Hepatocyte (in vitro differentiated cells): ENCODE data around the gene PTPRR. TPM values are rescaled to one million over a fixed set of nuclear protein-coding genes. Genes with fewer than 3 reads are reported as not detected.

Source experiments
- DNase-seq: peaks from one replicate; pipeline ENCODE4 v3.0.0-alpha.2; 2016; ENCODE audit warnings: low spot score
- H2AFZ ChIP-seq: fragments of 200-600 bp; sonication (generic); 2 replicates; pipeline ENCODE4 v1.6.0; 2016; ENCODE audit warnings: antibody characterized with exemption, mild to moderate bottlenecking
- H3K27ac ChIP-seq: fragments of 200-600 bp; sonication (generic); 2 replicates; pipeline ENCODE4 v1.5.1; 2016; ENCODE audit warnings: mild to moderate bottlenecking
- H3K27me3 ChIP-seq: fragments of 200-600 bp; sonication (generic); 2 replicates; pipeline ENCODE4 v1.6.1; 2016
- H3K36me3 ChIP-seq: fragments of 200-600 bp; sonication (generic); replicated peaks from 2 replicates; pipeline ENCODE4 v1.5.1; 2016; ENCODE audit warnings: low read depth; ENCODE audit not compliant: insufficient read depth
- H3K4me1 ChIP-seq: fragments of 200-600 bp; sonication (generic); 2 replicates; pipeline ENCODE4 v1.5.1; 2016; ENCODE audit warnings: mild to moderate bottlenecking, moderate library complexity; ENCODE audit not compliant: insufficient read depth
- H3K4me2 ChIP-seq: fragments of 200-600 bp; sonication (generic); 2 replicates; pipeline ENCODE4 v1.6.0; 2016
- H3K4me3 ChIP-seq: fragments of 200-600 bp; sonication (generic); 2 replicates; pipeline ENCODE4 v1.5.1; 2016; ENCODE audit warnings: mild to moderate bottlenecking
- H3K79me2 ChIP-seq: fragments of 200-600 bp; sonication (generic); 2 replicates; pipeline ENCODE4 v1.6.0; 2017; ENCODE audit warnings: mild to moderate bottlenecking
- H3K9me2 ChIP-seq: fragments of 200-600 bp; sonication (generic); replicated peaks from 2 replicates; pipeline ENCODE4 v1.6.0; 2017; ENCODE audit warnings: mild to moderate bottlenecking; ENCODE audit not compliant: insufficient read depth
- H3K9me3 ChIP-seq: fragments of 200-600 bp; sonication (generic); 2 replicates; pipeline ENCODE4 v1.5.1; 2016; ENCODE audit warnings: low read depth, mild to moderate bottlenecking
- H4K20me1 ChIP-seq: fragments of 200-600 bp; sonication (generic); 2 replicates; pipeline ENCODE4 v1.6.0; 2016; ENCODE audit warnings: mild to moderate bottlenecking; ENCODE audit not compliant: insufficient read depth, poor library complexity, severe bottlenecking
- CTCF ChIP-seq: fragments of 200-600 bp; sonication (generic); IDR thresholded peaks from 2 replicates; pipeline ENCODE4 v1.5.1; 2016; ENCODE audit warnings: antibody characterized with exemption, mild to moderate bottlenecking; ENCODE audit not compliant: poor library complexity
- EZH2 ChIP-seq: fragments of 200-600 bp; sonication (generic); IDR thresholded peaks from 2 replicates; pipeline ENCODE4 v1.6.1; 2016; ENCODE audit warnings: antibody characterized with exemption, mild to moderate bottlenecking, borderline replicate concordance
- EZH2phosphoT487 ChIP-seq: fragments of 200-600 bp; sonication (generic); IDR thresholded peaks from one replicate; pipeline ENCODE4 v1.6.1; 2018; ENCODE audit warnings: antibody characterized with exemption, mild to moderate bottlenecking, low read depth, moderate library complexity; ENCODE audit not compliant: unreplicated experiment, severe bottlenecking
- WGBS: methylation state at CpG from one replicate; pipeline ENCODE4 v1.1.6; 2016; ENCODE audit warnings: low lambda C conversion rate; ENCODE audit errors: missing lambda C conversion rate; 5-methylcytosine and 5-hydroxymethylcytosine counted together
- polyA plus RNA-seq: library from polyadenylated mRNA; unstranded; fragments of >200 nt; fragmentation: Nextera tagmentation; extraction: Ambion mirVana; gene quantifications from 2 replicates; pipeline ENCODE4 v1.2.1, GENCODE V29; 2016
- total RNA-seq: library from RNA; depleted of rRNA; stranded (reverse); fragments of >200 nt; gene quantifications from 2 replicates; pipeline ENCODE4 v1.2.3, GENCODE V29; 2014

The PTPRR gene
- total and polyA plus RNA-seq, 2 experiments from 2014 or later, result 1.9 to 4.8 TPM

- TF ChIP-seq EZH2 (no peak), EZH2phosphoT487 (no peak), CTCF (no peak)
- H3K4me2 ChIP-seq, result no peak overlapping the region
- WGBS, result 95% methylated on average over 4 of the region's 4 CpGs
Measured at GRCh38 chr12:70795608-70796007, 124.9 kb downstream of the PTPRR start.

GRCh38 chr12:70794131-70794530 is 126.4 kb downstream of the PTPRR start:
- no peaks in the 10 kb centered on the region for H3K79me2 ChIP-seq
- no peak for DNase-seq
- H4K20me1 ChIP-seq, result no peaks in the 10 kb centered on the region
- no peaks in the 10 kb centered on the region for H3K36me3 ChIP-seq
- H2AFZ ChIP-seq, result no peak overlapping the region
- H3K9me2 ChIP-seq, result no peaks in the 10 kb centered on the region
- TF ChIP-seq CTCF (no peak), EZH2phosphoT487 (no peak)
- H3K27me3 ChIP-seq, result no peaks in the 10 kb centered on the region
- H3K4me2 ChIP-seq, result no peak overlapping the region
- H3K4me3 ChIP-seq, result no peak overlapping the region
- H3K9me3 ChIP-seq, result no peaks in the 10 kb centered on the region
- no peaks in the 10 kb centered on the region for H3K4me1 ChIP-seq
- no peak overlapping the region for H3K27ac ChIP-seq

More at GRCh38 chr12:70795608-70796007, 124.9 kb downstream of the PTPRR start:
- Histone ChIP-seq H3K9me3 (no peaks in the 10 kb centered on the region), H3K9me2 (no peaks in the 10 kb centered on the region), H3K27me3 (no peaks in the 10 kb centered on the region), H3K27ac (no peak overlapping the region), H3K4me3 (no peak overlapping the region), H3K36me3 (no peaks in the 10 kb centered on the region), H3K4me1 (no peaks in the 10 kb centered on the region), H4K20me1 (no peaks in the 10 kb centered on the region), H3K79me2 (no peaks in the 10 kb centered on the region), H2AFZ (no peak overlapping the region)
- no peak for DNase-seq

- Histone ChIP-seq H3K9me3 (no peaks in the 10 kb centered on the region), H3K4me3 (no peak overlapping the region), H3K36me3 (no peaks in the 10 kb centered on the region), H3K27me3 (no peaks in the 10 kb centered on the region), H3K27ac (no peak overlapping the region), H4K20me1 (no peaks in the 10 kb centered on the region), H3K79me2 (no peaks in the 10 kb centered on the region), H3K9me2 (no peaks in the 10 kb centered on the region), H2AFZ (no peak overlapping the region), H3K4me2 (no peak overlapping the region), H3K4me1 (no peaks in the 10 kb centered on the region)
- no peak for DNase-seq
- 76% methylated on average over 5 of the region's 5 CpGs for WGBS
- no peak for TF ChIP-seq CTCF
- no peak for TF ChIP-seq EZH2phosphoT487
- no peak for TF ChIP-seq EZH2
Measured at GRCh38 chr12:70788774-70789173, 131.8 kb downstream of the PTPRR start.

- no peak overlapping the region for H3K4me3 ChIP-seq
- no peak for DNase-seq
- no peaks in the 10 kb centered on the region for H3K9me3 ChIP-seq
- no peak overlapping the region for H3K4me2 ChIP-seq
- no peaks in the 10 kb centered on the region for H4K20me1 ChIP-seq
- no peak overlapping the region for H3K27ac ChIP-seq
- H2AFZ ChIP-seq, result no peak overlapping the region
- H3K4me1 ChIP-seq, result no peaks in the 10 kb centered on the region
- no peak for TF ChIP-seq EZH2phosphoT487
- TF ChIP-seq EZH2, result no peak
- TF ChIP-seq CTCF, result no peak
- H3K36me3 ChIP-seq, result no peaks in the 10 kb centered on the region
- 84% methylated on average over 1 of the region's 1 CpG for WGBS
- H3K79me2 ChIP-seq, result no peaks in the 10 kb centered on the region
- H3K9me2 ChIP-seq, result no peaks in the 10 kb centered on the region
- H3K27me3 ChIP-seq, result no peaks in the 10 kb centered on the region
Measured at GRCh38 chr12:70787612-70788011, 132.9 kb downstream of the PTPRR start.
